IMR-90 (cell line): ENCODE data around the gene ZSCAN25. TPM values are rescaled to one million over a fixed set of nuclear protein-coding genes. Genes with fewer than 3 reads are reported as not detected.

ENCODE experiments used
- ATAC-seq: fragments of 200-7000 bp; cut with Tn5 transposase; 2 replicates; pipeline ENCODE4 v1.9.1; 2020; ENCODE audit warnings: low read depth, mild to moderate bottlenecking, moderate library complexity
- BruUV-seq: library from RNA; stranded (reverse); fragments of 400-500 nt; replicated peaks from 2 replicates; lab custom pipeline; 2021; lab: Mats Ljungman, UMichigan
- CTCF ChIA-PET: fragments of 300-600 bp; formaldehyde crosslinking; extraction: SDS; loops from one replicate; lab custom pipeline; 2021; ENCODE audit warnings: antibody characterized with exemption; lab: Yijun Ruan, JAX
- POLR2A ChIA-PET: fragments of 300-600 bp; sonication (Branson Sonifier 250); formaldehyde crosslinking; loops from one replicate; lab custom pipeline; 2022; ENCODE audit warnings: antibody characterized with exemption; ENCODE audit not compliant: unreplicated experiment; lab: Charles Lee
- DNase-seq: peaks from one replicate; pipeline ENCODE4 v3.0.0; 2013
- H2AFZ ChIP-seq: replicated peaks from 2 replicates; pipeline ENCODE3; 2013; ENCODE audit warnings: low read length, mild to moderate bottlenecking; ENCODE audit not compliant: poor library complexity
- H2AK5ac ChIP-seq: 2 replicates; pipeline ENCODE4 v1.6.1; 2013; ENCODE audit warnings: low read depth, low read length, inconsistent platforms
- H2AK9ac ChIP-seq: replicated peaks from 2 replicates; pipeline ENCODE3; 2013; ENCODE audit warnings: mild to moderate bottlenecking, low read depth, low read length, moderate library complexity; ENCODE audit not compliant: poor library complexity
- H2BK120ac ChIP-seq: 2 replicates; pipeline ENCODE4 v1.6.1; 2013; ENCODE audit warnings: low read depth, low read length, inconsistent platforms
- H2BK15ac ChIP-seq: 3 replicates; pipeline ENCODE4 v1.6.1; 2013; ENCODE audit warnings: low read depth, low read length, inconsistent platforms
- H2BK20ac ChIP-seq: 2 replicates; pipeline ENCODE4 v1.6.1; 2013; ENCODE audit warnings: low read depth, mild to moderate bottlenecking, inconsistent platforms, low read length, moderate library complexity
- H2BK5ac ChIP-seq: 2 replicates; pipeline ENCODE4 v1.6.1; 2013; ENCODE audit warnings: mild to moderate bottlenecking, low read depth, low read length, inconsistent platforms; ENCODE audit not compliant: poor library complexity, severe bottlenecking
- H3K14ac ChIP-seq: replicated peaks from 2 replicates; pipeline ENCODE4 v1.6.1; 2013; ENCODE audit warnings: low read depth, low read length, inconsistent platforms
- H3K18ac ChIP-seq: 2 replicates; pipeline ENCODE4 v1.6.1; 2013; ENCODE audit warnings: low read depth, low read length, control low read depth
- H3K23ac ChIP-seq: 2 replicates; pipeline ENCODE4 v1.6.1; 2013; ENCODE audit warnings: low read depth, low read length, inconsistent platforms
- H3K27ac ChIP-seq: 2 replicates; pipeline ENCODE4 v1.5.1; 2013; ENCODE audit warnings: mild to moderate bottlenecking, control low read depth, low read length; ENCODE audit not compliant: insufficient read depth
- H3K27me3 ChIP-seq: 2 replicates; pipeline ENCODE4 v1.6.1; 2013; ENCODE audit warnings: low read length; ENCODE audit not compliant: control insufficient read depth, insufficient read depth
- H3K36me3 ChIP-seq: 2 replicates; pipeline ENCODE4 v1.6.1; 2013; ENCODE audit warnings: low read length, mixed read lengths; ENCODE audit not compliant: control insufficient read depth, insufficient read depth
- H3K4ac ChIP-seq: 2 replicates; pipeline ENCODE4 v1.6.1; 2013; ENCODE audit warnings: low read depth, low read length, inconsistent platforms
- H3K4me1 ChIP-seq: 2 replicates; pipeline ENCODE4 v1.6.1; 2013; ENCODE audit warnings: low read length, mixed read lengths; ENCODE audit not compliant: control insufficient read depth, insufficient read depth
- H3K4me2 ChIP-seq: 2 replicates; pipeline ENCODE4 v1.6.1; 2013; ENCODE audit warnings: low read depth, mild to moderate bottlenecking, control low read depth, low read length, moderate library complexity
- H3K4me3 ChIP-seq: 2 replicates; pipeline ENCODE4 v1.5.1; 2013; ENCODE audit warnings: low read depth, mild to moderate bottlenecking, control low read depth, low read length, moderate library complexity; ENCODE audit not compliant: insufficient read depth
- H3K56ac ChIP-seq: 2 replicates; pipeline ENCODE4 v1.6.1; 2013; ENCODE audit warnings: low read length, inconsistent platforms; ENCODE audit not compliant: insufficient read depth; ENCODE audit errors: extremely low read depth
- H3K79me1 ChIP-seq, 2 experiments: 2 replicates each; pipeline ENCODE4 v1.6.1; 2013; ENCODE audit warnings: low read length in 2 of 2, inconsistent platforms in 1 of 2, low read depth in 1 of 2
- H3K9ac ChIP-seq: 2 replicates; pipeline ENCODE4 v1.6.1; 2013; ENCODE audit warnings: low read depth, low read length, control low read depth
- H3K9me1 ChIP-seq: 2 replicates; pipeline ENCODE4 v1.6.1; 2013; ENCODE audit warnings: low read length, inconsistent platforms; ENCODE audit not compliant: insufficient read depth
- H3K9me3 ChIP-seq: 2 replicates; pipeline ENCODE4 v1.6.1; 2013; ENCODE audit warnings: low read length; ENCODE audit not compliant: control insufficient read depth, insufficient read depth
- H4K20me1 ChIP-seq: 2 replicates; pipeline ENCODE4 v1.6.1; 2013; ENCODE audit warnings: low read length, inconsistent platforms; ENCODE audit not compliant: insufficient read depth
- H4K5ac ChIP-seq: 2 replicates; pipeline ENCODE4 v1.6.1; 2013; ENCODE audit warnings: mild to moderate bottlenecking, low read depth, low read length, control low read depth
- H4K8ac ChIP-seq, 2 experiments: 2 replicates each; pipeline ENCODE4 v1.6.1; 2013; ENCODE audit warnings: low read depth in 2 of 2, low read length in 2 of 2, control low read depth in 1 of 2, inconsistent platforms in 1 of 2
- H4K91ac ChIP-seq: 2 replicates; pipeline ENCODE4 v1.6.1; 2013; ENCODE audit warnings: low read depth, low read length, inconsistent platforms; ENCODE audit not compliant: insufficient read depth
- BHLHE40 ChIP-seq: fragments of 150-350 bp; IDR thresholded peaks from 2 replicates; pipeline ENCODE4 v1.6.1; 2016; ENCODE audit warnings: mild to moderate bottlenecking, low read depth, low read length
- CEBPB ChIP-seq: IDR thresholded peaks from 2 replicates; pipeline ENCODE4 v1.6.1; 2012; ENCODE audit warnings: low read depth, low read length, improper control_type of control experiment
- CHD1 ChIP-seq: IDR thresholded peaks from 2 replicates; pipeline ENCODE4 v1.6.1; 2012; ENCODE audit warnings: low read depth, low read length, improper control_type of control experiment
- FOS ChIP-seq: fragments of 150-350 bp; IDR thresholded peaks from 2 replicates; pipeline ENCODE4 v1.6.1; 2016; ENCODE audit warnings: low read depth, low read length
- MAFK ChIP-seq: IDR thresholded peaks from 2 replicates; pipeline ENCODE4 v1.6.1; 2012; ENCODE audit warnings: low read depth, low read length, improper control_type of control experiment
- MXI1 ChIP-seq: IDR thresholded peaks from 2 replicates; pipeline ENCODE4 v1.6.1; 2012; ENCODE audit warnings: low read depth, mild to moderate bottlenecking, low read length, moderate library complexity, borderline replicate concordance
- RAD21 ChIP-seq: IDR thresholded peaks from 2 replicates; pipeline ENCODE4 v1.6.1; 2012; ENCODE audit warnings: low read length, improper control_type of control experiment
- RCOR1 ChIP-seq: IDR thresholded peaks from 2 replicates; pipeline ENCODE4 v1.6.1; 2012; ENCODE audit warnings: mild to moderate bottlenecking, low read length, improper control_type of control experiment; ENCODE audit not compliant: insufficient replicate concordance
- SMC3 ChIP-seq: fragments of 150-350 bp; IDR thresholded peaks from 2 replicates; pipeline ENCODE4 v1.6.1; 2016; ENCODE audit warnings: low read depth, mild to moderate bottlenecking, antibody characterized with exemption, low read length, moderate library complexity
- WGBS, 2 experiments: methylation state at CpG; one replicate each; pipeline versions ENCODE4 v1.1.5 to v1.1.7; 2013; ENCODE audit warnings: missing lambda C conversion rate in 2 of 2; ENCODE audit not compliant: insufficient read length in 1 of 2; ENCODE audit errors: extremely low coverage in 2 of 2; 5-methylcytosine and 5-hydroxymethylcytosine counted together
- dilution Hi-C: fragments of 300-500 bp; cut with HindIII; formaldehyde crosslinking; loops from one replicate; pipeline ENCODE4 v1.14.3; 2018; ENCODE audit warnings: low sequenced_read_pairs; ENCODE audit not compliant: unreplicated experiment
- in situ Hi-C: fragments of 300-500 bp; cut with MboI; formaldehyde crosslinking; loops from 3 replicates; pipeline ENCODE4 v1.14.3; 2019; ENCODE audit warnings: low sequenced_read_pairs, inconsistent platforms, mixed read lengths
- intact Hi-C: fragments of 100-400 bp; cut with micrococcal nuclease; formaldehyde crosslinking; loops from 2 replicates; pipeline ENCODE4 v1.10.0; 2022
- polyA plus RNA-seq, 3 experiments: library from polyadenylated mRNA; depleted of rRNA; stranded (reverse); fragments of >200 nt; gene quantifications; 2 replicates each; pipeline ENCODE4 v1.2.3, GENCODE V29; 2012; ENCODE audit warnings: low replicate concordance in 1 of 3
- total RNA-seq: library from RNA; depleted of rRNA; stranded (reverse); fragments of >200 nt; gene quantifications from 2 replicates; pipeline ENCODE4 v1.2.3, GENCODE V29; 2012
- TF ChIP-seq, protein P1 (sequence below): fragments of 150-350 bp; IDR thresholded peaks from 2 replicates; pipeline ENCODE4 v1.6.1; 2017; ENCODE audit warnings: mild to moderate bottlenecking, antibody characterized with exemption, low read length, low read depth
- TF ChIP-seq, protein P2 (sequence below): conservative IDR thresholded peaks from 2 replicates; pipeline ENCODE4 v1.5.1; 2012; ENCODE audit warnings: mild to moderate bottlenecking, low read depth, low read length, improper control_type of control experiment

The ZSCAN25 gene
- total and polyA plus RNA-seq, 2 of the 4 experiments (the other 2 are of a cell fraction) = 6.2 to 9.0 TPM

DNA sequence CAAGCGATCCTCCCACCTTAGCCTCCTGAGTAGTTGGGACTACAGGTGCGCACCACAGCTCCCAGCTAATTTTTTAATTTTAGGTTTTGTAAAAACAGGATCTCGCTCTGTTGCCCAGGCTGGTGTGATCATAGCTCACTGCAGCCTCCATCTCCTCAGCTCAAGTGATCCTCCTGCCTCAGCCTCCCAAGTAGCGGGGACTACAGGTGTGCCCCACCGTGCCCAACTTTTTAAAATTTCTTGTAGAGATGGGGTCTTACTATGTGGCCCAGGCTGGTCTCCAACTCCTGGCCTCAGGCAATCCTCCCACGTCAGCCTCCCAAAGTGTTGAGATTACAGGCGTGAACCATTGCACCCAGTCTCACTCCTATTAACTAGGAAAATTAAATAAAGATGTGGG is 11.2 kb upstream of the ZSCAN25 start:
- Histone ChIP-seq H3K18ac (no peak overlapping the region), H4K8ac (no peak overlapping the region), H3K4ac (no peak overlapping the region), H3K27me3 (no peaks in the 10 kb centered on the region; the same call in 1 of the 2 replicates), H4K91ac (no peak overlapping the region), H3K36me3 (no peaks in the 10 kb centered on the region), H3K4me2 (no peak overlapping the region), H2BK5ac (no peak overlapping the region), H2AK5ac (no peak overlapping the region), H3K4me1 (no peaks in the 10 kb centered on the region), H2BK20ac (no peak overlapping the region), H3K9me3 (no peaks in the 10 kb centered on the region), H3K4me3 (no peak overlapping the region), H4K20me1 (no peaks in the 10 kb centered on the region), H3K56ac (no peak overlapping the region), H3K79me1 (no peaks in the 10 kb centered on the region), H2BK15ac (no peak overlapping the region), H4K5ac (no peak overlapping the region), H2AK9ac (no peak overlapping the region), H3K23ac (no peak overlapping the region), H2BK120ac (no peak overlapping the region), H2AFZ (no peak overlapping the region), H3K14ac (no peak overlapping the region), H3K9ac (no peak overlapping the region), H3K9me1 (no peaks in the 10 kb centered on the region; the same call in 1 of the 2 replicates), H3K27ac (no peak overlapping the region)
- no CpG with 5 or more reads among the region's 7 CpGs for WGBS, 2 experiments
- CTCF ChIA-PET = no interaction called here
- dilution Hi-C loops = no loop called here
- POLR2A ChIA-PET = no interaction called here
- TF ChIP-seq RAD21 (no peak), CHD1 (no peak), MXI1 (no peak), RCOR1 (no peak), SMC3 (no peak), BHLHE40 (no peak), FOS (no peak), MAFK (no peak), CEBPB (no peak)
- TF ChIP-seq, protein P1, sequence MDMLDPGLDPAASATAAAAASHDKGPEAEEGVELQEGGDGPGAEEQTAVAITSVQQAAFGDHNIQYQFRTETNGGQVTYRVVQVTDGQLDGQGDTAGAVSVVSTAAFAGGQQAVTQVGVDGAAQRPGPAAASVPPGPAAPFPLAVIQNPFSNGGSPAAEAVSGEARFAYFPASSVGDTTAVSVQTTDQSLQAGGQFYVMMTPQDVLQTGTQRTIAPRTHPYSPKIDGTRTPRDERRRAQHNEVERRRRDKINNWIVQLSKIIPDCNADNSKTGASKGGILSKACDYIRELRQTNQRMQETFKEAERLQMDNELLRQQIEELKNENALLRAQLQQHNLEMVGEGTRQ = no peak
- TF ChIP-seq, protein P2, sequence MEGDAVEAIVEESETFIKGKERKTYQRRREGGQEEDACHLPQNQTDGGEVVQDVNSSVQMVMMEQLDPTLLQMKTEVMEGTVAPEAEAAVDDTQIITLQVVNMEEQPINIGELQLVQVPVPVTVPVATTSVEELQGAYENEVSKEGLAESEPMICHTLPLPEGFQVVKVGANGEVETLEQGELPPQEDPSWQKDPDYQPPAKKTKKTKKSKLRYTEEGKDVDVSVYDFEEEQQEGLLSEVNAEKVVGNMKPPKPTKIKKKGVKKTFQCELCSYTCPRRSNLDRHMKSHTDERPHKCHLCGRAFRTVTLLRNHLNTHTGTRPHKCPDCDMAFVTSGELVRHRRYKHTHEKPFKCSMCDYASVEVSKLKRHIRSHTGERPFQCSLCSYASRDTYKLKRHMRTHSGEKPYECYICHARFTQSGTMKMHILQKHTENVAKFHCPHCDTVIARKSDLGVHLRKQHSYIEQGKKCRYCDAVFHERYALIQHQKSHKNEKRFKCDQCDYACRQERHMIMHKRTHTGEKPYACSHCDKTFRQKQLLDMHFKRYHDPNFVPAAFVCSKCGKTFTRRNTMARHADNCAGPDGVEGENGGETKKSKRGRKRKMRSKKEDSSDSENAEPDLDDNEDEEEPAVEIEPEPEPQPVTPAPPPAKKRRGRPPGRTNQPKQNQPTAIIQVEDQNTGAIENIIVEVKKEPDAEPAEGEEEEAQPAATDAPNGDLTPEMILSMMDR = no peak
- no peak for DNase-seq
- BruUV-seq = no TSS peak
- no peak for ATAC-seq
- intact Hi-C loops = no loop called here
- in situ Hi-C loops = no loop called here
